Measurements from ENCODE around the gene CAMK1D. TPM values are rescaled to one million over a fixed set of nuclear protein-coding genes. Genes with fewer than 3 reads are reported as not detected.

Gene CAMK1D
- total and polyA plus RNA-seq, 10 of the 15 experiments (the other 5 are each of a cell fraction or from before 2014, with no cell fraction given): 2.1 to 35.5 (median 14.7) TPM

GRCh38 chr10:12533723-12534122, 184.4 kb downstream of the CAMK1D start (continued):
- TF ChIP-seq MAX (IDR thresholded peaks at IDR 0.05; ENCODE audit: low read depth, low read length) (no peak), MYB (IDR thresholded peaks at IDR 0.05; ENCODE audit: borderline replicate concordance, low read depth, low read length) (no peak), SPI1 (IDR thresholded peaks at IDR 0.05; ENCODE audit: borderline replicate concordance, insufficient read depth, low read depth, low read length) (no peak), HDAC2 (IDR thresholded peaks at IDR 0.05) (no peak), HCFC1 (IDR thresholded peaks at IDR 0.05; ENCODE audit: low read length) (no peak), NR2F1 (conservative IDR thresholded peaks at IDR 0.05) (no peak), ZBTB4 (CRISPR knock-in tag; IDR thresholded peaks at IDR 0.05) (no peak), YY1 (IDR thresholded peaks at IDR 0.05; ENCODE audit: low read depth, low read length) (no peak), CBFB (IDR thresholded peaks at IDR 0.05; ENCODE audit: low read depth) (no peak), CHD2 (IDR thresholded peaks at IDR 0.05; ENCODE audit: borderline replicate concordance, low read depth, low read length) (no peak), ZNF207 (IDR thresholded peaks at IDR 0.05; ENCODE audit: borderline replicate concordance) (no peak), SRF (IDR thresholded peaks at IDR 0.05; ENCODE audit: low read depth in 2 of 2, low read length in 2 of 2) (no peak)

Data from GM12878 (cell line).